K562 (cell line): Measurements from ENCODE around the gene TNC. TPM values are rescaled to one million over a fixed set of nuclear protein-coding genes. Genes with fewer than 3 reads are reported as not detected.

Experiments used
- FOXM1 ChIP-seq, 2 experiments: fragments of 450-650 bp in 1 of 2; sonication (generic) in 1 of 2; formaldehyde crosslinking in 1 of 2; IDR thresholded peaks; 2 replicates each; pipeline versions ENCODE4 v1.6.1 to v1.9.0; 2017 to 2022; ENCODE audit warnings: low read depth in 2 of 2, mild to moderate bottlenecking in 2 of 2, missing genetic modification reagents in 1 of 2, moderate library complexity in 1 of 2
- HIVEP1 ChIP-seq: fragments of 250-450 bp; sonication (Bioruptor Pico); IDR thresholded peaks from 2 replicates; pipeline ENCODE4 v1.4.0; 2020; ENCODE audit warnings: mild to moderate bottlenecking
- ZNF175 ChIP-seq: fragments of 200-800 bp; sonication (Bioruptor generic); IDR thresholded peaks from 2 replicates; pipeline ENCODE4 v1.6.1; 2016; ENCODE audit warnings: low read depth, mild to moderate bottlenecking, missing genetic modification characterization, missing compliant biosample characterization
- polyA plus RNA-seq, 8 experiments: library from polyadenylated mRNA; depleted of rRNA in 4 of 8; stranded (reverse) in 5 of 8; unstranded in 3 of 8; fragments of >200 nt; fragmentation: Nextera tagmentation in 2 of 8; fragmentation: Illumina TruSeq in 1 of 8; extraction: Ambion mirVana in 2 of 8; extraction: Trizol in 1 of 8; gene quantifications; 2 replicates each; pipeline versions ENCODE4 v1.2.1 to v1.2.3, GENCODE V29; 2011 to 2014; ENCODE audit warnings: inconsistent platforms in 1 of 8, missing spikeins in 1 of 8
- total RNA-seq, 7 experiments: library from RNA; depleted of rRNA in 6 of 7; stranded (reverse); fragments of >200 nt in 6 of 7; fragmentation: Illumina TruSeq in 2 of 7; extraction: Trizol in 2 of 7; gene quantifications; 2 replicates each; pipeline versions ENCODE4 v1.2.1 to v1.2.3, GENCODE V29; 2011 to 2021; ENCODE audit warnings: low replicate concordance in 1 of 7
- TF ChIP-seq, protein P1 (sequence below), 2 experiments: fragments of 450-650 bp in 1 of 2; sonication (generic) in 1 of 2; formaldehyde crosslinking in 1 of 2; IDR thresholded peaks; 2 replicates each; pipeline versions ENCODE4 v1.7.1 to v1.9.0; 2016 to 2022; ENCODE audit warnings: inconsistent platforms in 1 of 2, mild to moderate bottlenecking in 1 of 2, missing genetic modification reagents in 1 of 2

TNC gene
- total and polyA plus RNA-seq, 9 of the 15 experiments (the other 6 are each of a cell fraction or from before 2014, with no cell fraction given), result under 0.01 to 0.29 TPM; not detected in 7

DNA sequence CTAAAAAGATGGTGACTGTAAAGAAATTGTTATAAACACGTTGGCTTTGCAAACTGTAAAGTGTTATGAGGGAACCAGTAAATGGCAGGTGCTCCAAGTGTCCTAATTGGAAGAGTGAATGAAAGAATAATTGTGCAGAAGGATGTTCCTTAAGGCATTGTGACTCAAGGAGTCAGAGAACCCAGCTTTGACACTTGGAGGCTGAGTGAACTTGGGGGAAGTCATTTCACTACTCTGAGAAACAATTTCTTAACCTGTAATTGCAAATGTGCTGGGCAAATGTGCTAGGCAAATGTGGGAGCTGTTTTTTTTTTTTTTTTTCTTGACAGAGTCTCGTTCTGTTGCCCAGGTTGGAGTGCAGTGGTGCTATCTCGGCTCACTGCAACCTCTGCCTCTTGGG lies 103.5 kb downstream of the TNC start (continued):
- TF ChIP-seq, protein P1, sequence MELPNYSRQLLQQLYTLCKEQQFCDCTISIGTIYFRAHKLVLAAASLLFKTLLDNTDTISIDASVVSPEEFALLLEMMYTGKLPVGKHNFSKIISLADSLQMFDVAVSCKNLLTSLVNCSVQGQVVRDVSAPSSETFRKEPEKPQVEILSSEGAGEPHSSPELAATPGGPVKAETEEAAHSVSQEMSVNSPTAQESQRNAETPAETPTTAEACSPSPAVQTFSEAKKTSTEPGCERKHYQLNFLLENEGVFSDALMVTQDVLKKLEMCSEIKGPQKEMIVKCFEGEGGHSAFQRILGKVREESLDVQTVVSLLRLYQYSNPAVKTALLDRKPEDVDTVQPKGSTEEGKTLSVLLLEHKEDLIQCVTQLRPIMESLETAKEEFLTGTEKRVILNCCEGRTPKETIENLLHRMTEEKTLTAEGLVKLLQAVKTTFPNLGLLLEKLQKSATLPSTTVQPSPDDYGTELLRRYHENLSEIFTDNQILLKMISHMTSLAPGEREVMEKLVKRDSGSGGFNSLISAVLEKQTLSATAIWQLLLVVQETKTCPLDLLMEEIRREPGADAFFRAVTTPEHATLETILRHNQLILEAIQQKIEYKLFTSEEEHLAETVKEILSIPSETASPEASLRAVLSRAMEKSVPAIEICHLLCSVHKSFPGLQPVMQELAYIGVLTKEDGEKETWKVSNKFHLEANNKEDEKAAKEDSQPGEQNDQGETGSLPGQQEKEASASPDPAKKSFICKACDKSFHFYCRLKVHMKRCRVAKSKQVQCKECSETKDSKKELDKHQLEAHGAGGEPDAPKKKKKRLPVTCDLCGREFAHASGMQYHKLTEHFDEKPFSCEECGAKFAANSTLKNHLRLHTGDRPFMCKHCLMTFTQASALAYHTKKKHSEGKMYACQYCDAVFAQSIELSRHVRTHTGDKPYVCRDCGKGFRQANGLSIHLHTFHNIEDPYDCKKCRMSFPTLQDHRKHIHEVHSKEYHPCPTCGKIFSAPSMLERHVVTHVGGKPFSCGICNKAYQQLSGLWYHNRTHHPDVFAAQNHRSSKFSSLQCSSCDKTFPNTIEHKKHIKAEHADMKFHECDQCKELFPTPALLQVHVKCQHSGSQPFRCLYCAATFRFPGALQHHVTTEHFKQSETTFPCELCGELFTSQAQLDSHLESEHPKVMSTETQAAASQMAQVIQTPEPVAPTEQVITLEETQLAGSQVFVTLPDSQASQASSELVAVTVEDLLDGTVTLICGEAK (IDR thresholded peaks at IDR 0.05), result no peak
- TF ChIP-seq, protein P1 (CRISPR knock-in tag; IDR thresholded peaks at IDR 0.05), result no peak
- TF ChIP-seq FOXM1 (IDR thresholded peaks at IDR 0.05; ENCODE audit: low read depth) (no peak), FOXM1 (CRISPR knock-in tag; IDR thresholded peaks at IDR 0.05; ENCODE audit: low read depth) (no peak), ZNF175 (no peak), HIVEP1 (no peak)
